ENCODE data around the gene C1orf167.

Gene C1orf167

GRCh38 chr1:11735854-11736745, 25.9 kb upstream of the C1orf167 start, which contains the start of gene AGTRAP:
Gene AGTRAP, plus strand, starts transcription at chr1:11736136. Its CDS starts 73 bp downstream, at chr1:11736209.
- DNase-seq (ENCODE audit: low read depth), result no peak

- peak; percentile 66 for DNase-seq (ENCODE audit: low read depth)
Measured at GRCh38 chr1:11736746-11737639, 25.0 kb upstream of the C1orf167 start.

- DNase-seq (ENCODE audit: low read depth), result no peak
Measured at GRCh38 chr1:11738096-11738495, 23.9 kb upstream of the C1orf167 start.

GRCh38 chr1:11738783-11739182, 23.2 kb upstream of the C1orf167 start:
- no peak for DNase-seq (ENCODE audit: low read depth)

GRCh38 chr1:11740258-11741192, 21.5 kb upstream of the C1orf167 start:
- DNase-seq (ENCODE audit: low read depth), result no peak

- no peak for DNase-seq (ENCODE audit: low read depth)
Measured at GRCh38 chr1:11741482-11741881, 20.5 kb upstream of the C1orf167 start.

GRCh38 chr1:11741919-11742558, 20.0 kb upstream of the C1orf167 start:
- no peak for DNase-seq (ENCODE audit: low read depth)

GRCh38 chr1:11744287-11744686, 17.7 kb upstream of the C1orf167 start:
- no peak for DNase-seq (ENCODE audit: low read depth)

- no peak for DNase-seq (ENCODE audit: low read depth)
Measured at GRCh38 chr1:11746092-11746491, 15.9 kb upstream of the C1orf167 start.

GRCh38 chr1:11746795-11747487, 15.1 kb upstream of the C1orf167 start:
- no peak for DNase-seq (ENCODE audit: low read depth)

GRCh38 chr1:11748294-11749202, 13.4 kb upstream of the C1orf167 start:
- no peak for DNase-seq (ENCODE audit: low read depth)

- DNase-seq (ENCODE audit: low read depth), result no peak
Measured at GRCh38 chr1:11749203-11749689, 12.7 kb upstream of the C1orf167 start.

GRCh38 chr1:11749996-11750395, 12.0 kb upstream of the C1orf167 start:
- no peak for DNase-seq (ENCODE audit: low read depth)

- DNase-seq (ENCODE audit: low read depth), result no peak
Measured at GRCh38 chr1:11751087-11751486, 10.9 kb upstream of the C1orf167 start.

GRCh38 chr1:11752359-11753088, 9.5 kb upstream of the C1orf167 start:
- no peak for DNase-seq (ENCODE audit: low read depth)

GRCh38 chr1:11753555-11754208, 8.3 kb upstream of the C1orf167 start:
- DNase-seq (ENCODE audit: low read depth), result no peak

GRCh38 chr1:11757047-11757446, 4.9 kb upstream of the C1orf167 start:
- no peak for DNase-seq (ENCODE audit: low read depth)

- no peak for DNase-seq (ENCODE audit: low read depth)
Measured at GRCh38 chr1:11759791-11760190, 2.2 kb upstream of the C1orf167 start.

Data from GM04503 (cell line).